GM23338 (cell line): Measurements from ENCODE around the gene SLC35D3. TPM values are rescaled to one million over a fixed set of nuclear protein-coding genes. Genes with fewer than 3 reads are reported as not detected.
A peak's percentile ranks its signal among the peaks of the same experiment; 100 is the strongest.

Experiments
- ATAC-seq: fragments of 200-7000 bp; cut with Tn5 transposase; 3 replicates; pipeline ENCODE4 v1.9.1; 2020
- DNase-seq: peaks from one replicate; pipeline ENCODE4 v3.0.0-alpha.2; 2015; ENCODE audit warnings: low spot score
- H2AFZ ChIP-seq: fragments of 200-600 bp; sonication (generic); 2 replicates; pipeline ENCODE4 v1.8.0; 2016; ENCODE audit warnings: antibody characterized with exemption, mild to moderate bottlenecking, moderate library complexity
- H3F3A ChIP-seq: fragments of 200-600 bp; sonication (generic); replicated peaks from 2 replicates; pipeline ENCODE4 v1.8.0; 2017; ENCODE audit warnings: antibody characterized with exemption, mixed run types, low read depth
- H3K27ac ChIP-seq: fragments of 200-600 bp; sonication (generic); 2 replicates; pipeline ENCODE4 v1.6.1; 2016; ENCODE audit warnings: low read depth
- H3K27me3 ChIP-seq: fragments of 200-600 bp; sonication (generic); 2 replicates; pipeline ENCODE4 v1.8.0; 2016; ENCODE audit warnings: mild to moderate bottlenecking, mixed run types, moderate library complexity; ENCODE audit not compliant: insufficient read depth
- H3K36me3 ChIP-seq: fragments of 200-600 bp; sonication (generic); 2 replicates; pipeline ENCODE4 v1.8.0; 2016; ENCODE audit warnings: mild to moderate bottlenecking; ENCODE audit not compliant: insufficient read depth
- H3K4me1 ChIP-seq: fragments of 200-600 bp; sonication (generic); 2 replicates; pipeline ENCODE4 v1.8.0; 2016; ENCODE audit warnings: mild to moderate bottlenecking, moderate library complexity; ENCODE audit not compliant: insufficient read depth
- H3K4me2 ChIP-seq: fragments of 200-600 bp; sonication (generic); 2 replicates; pipeline ENCODE4 v1.7.1; 2017; ENCODE audit warnings: mixed run types
- H3K4me3 ChIP-seq: fragments of 200-600 bp; sonication (generic); 2 replicates; pipeline ENCODE4 v1.6.1; 2016; ENCODE audit warnings: mixed run types
- H3K79me2 ChIP-seq: fragments of 200-600 bp; sonication (generic); replicated peaks from 2 replicates; pipeline ENCODE4 v1.8.0; 2017; ENCODE audit warnings: mild to moderate bottlenecking; ENCODE audit not compliant: insufficient read depth
- H3K9me2 ChIP-seq: fragments of 200-600 bp; sonication (generic); 2 replicates; pipeline ENCODE4 v1.8.0; 2017; ENCODE audit not compliant: insufficient read depth
- H4K20me1 ChIP-seq: fragments of 200-600 bp; sonication (generic); replicated peaks from 2 replicates; pipeline ENCODE4 v1.8.0; 2017; ENCODE audit warnings: mild to moderate bottlenecking; ENCODE audit not compliant: insufficient read depth
- H3K27ac Mint-ChIP-seq: 2 replicates; pipeline ENCODE4 v1.8.0; 2020; ENCODE audit warnings: inconsistent platforms, mild to moderate bottlenecking, moderate library complexity, mixed read lengths
- H3K27me3 Mint-ChIP-seq: 3 replicates; pipeline ENCODE4 v1.8.0; 2022; ENCODE audit warnings: low read depth, mild to moderate bottlenecking, moderate library complexity, mixed read lengths, inconsistent platforms; ENCODE audit not compliant: insufficient read depth, poor library complexity
- H3K36me3 Mint-ChIP-seq: 3 replicates; pipeline ENCODE4 v1.8.0; 2021; ENCODE audit warnings: low read depth, mild to moderate bottlenecking, inconsistent platforms, moderate library complexity, mixed read lengths
- H3K4me1 Mint-ChIP-seq: 3 replicates; pipeline ENCODE4 v1.8.0; 2020; ENCODE audit warnings: mild to moderate bottlenecking, inconsistent platforms, mixed read lengths
- H3K4me3 Mint-ChIP-seq: 3 replicates; pipeline ENCODE4 v1.8.0; 2021; ENCODE audit warnings: moderate library complexity, mild to moderate bottlenecking, inconsistent platforms, mixed read lengths
- H3K9me3 Mint-ChIP-seq: 3 replicates; pipeline ENCODE4 v1.8.0; 2020; ENCODE audit warnings: moderate library complexity, mild to moderate bottlenecking, inconsistent platforms, mixed read lengths
- CREB1 ChIP-seq: fragments of 250-450 bp; sonication (Bioruptor Pico); IDR thresholded peaks from 2 replicates; pipeline ENCODE4 v1.5.0; 2020; ENCODE audit warnings: low read depth, mild to moderate bottlenecking, moderate library complexity
- EZH2 ChIP-seq: fragments of 200-600 bp; sonication (generic); IDR thresholded peaks from one replicate; pipeline ENCODE4 v1.8.0; 2017; ENCODE audit warnings: antibody characterized with exemption, mild to moderate bottlenecking, low read depth; ENCODE audit not compliant: unreplicated experiment
- EZH2phosphoT487 ChIP-seq: fragments of 200-600 bp; sonication (generic); IDR thresholded peaks from one replicate; pipeline ENCODE4 v1.8.1; 2018; ENCODE audit warnings: antibody characterized with exemption; ENCODE audit not compliant: unreplicated experiment
- JUNB ChIP-seq: IDR thresholded peaks from one replicate; pipeline ENCODE4 v1.6.1; 2016; ENCODE audit warnings: antibody characterized with exemption; ENCODE audit not compliant: unreplicated experiment
- ZNF114 ChIP-seq: fragments of 250-450 bp; sonication (Bioruptor Pico); IDR thresholded peaks from 2 replicates; pipeline ENCODE4 v1.5.0; 2020; ENCODE audit warnings: mild to moderate bottlenecking, moderate library complexity
- polyA plus RNA-seq: library from polyadenylated mRNA; unstranded; fragments of >200 nt; fragmentation: Nextera tagmentation; extraction: Ambion mirVana; gene quantifications from 2 replicates; pipeline ENCODE4 v1.2.1, GENCODE V29; 2016
- total RNA-seq: library from RNA; depleted of rRNA; stranded (reverse); fragments of >200 nt; shearing (Covaris generic); gene quantifications from 2 replicates; pipeline ENCODE4 v1.2.3, GENCODE V29; 2014
- TF ChIP-seq, protein P1 (sequence below): IDR thresholded peaks from one replicate; pipeline ENCODE4 v1.6.1; 2018; ENCODE audit warnings: antibody characterized with exemption; ENCODE audit not compliant: unreplicated experiment
- TF ChIP-seq, protein P2 (sequence below): fragments of 250-450 bp; sonication (Bioruptor Pico); IDR thresholded peaks from 2 replicates; pipeline ENCODE4 v1.5.0; 2020; ENCODE audit warnings: mild to moderate bottlenecking, moderate library complexity

Gene SLC35D3
- total and polyA plus RNA-seq, 2 experiments from 2014 or later: 0.59 to 1.6 TPM

DNA sequence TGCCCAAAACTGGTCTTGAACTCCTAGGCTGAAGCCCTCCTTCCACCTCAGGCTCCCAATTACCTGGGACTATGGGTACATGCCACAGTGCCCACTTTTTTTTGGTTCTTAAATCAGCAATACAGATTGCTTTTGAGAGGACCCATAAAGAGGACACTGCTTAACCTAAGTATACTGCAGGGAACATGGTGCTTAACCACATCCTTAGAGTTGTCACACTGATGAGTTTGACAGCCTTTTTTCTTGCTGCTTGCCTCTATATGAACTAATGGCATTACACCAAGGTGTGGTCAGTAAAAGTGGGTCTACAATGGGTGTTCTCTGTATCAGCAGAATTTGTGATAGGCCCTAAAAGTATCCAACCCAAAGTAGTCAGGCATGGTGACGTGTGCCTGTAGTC, 7.2 kb upstream of the SLC35D3 start (continued):
- TF ChIP-seq, protein P1, sequence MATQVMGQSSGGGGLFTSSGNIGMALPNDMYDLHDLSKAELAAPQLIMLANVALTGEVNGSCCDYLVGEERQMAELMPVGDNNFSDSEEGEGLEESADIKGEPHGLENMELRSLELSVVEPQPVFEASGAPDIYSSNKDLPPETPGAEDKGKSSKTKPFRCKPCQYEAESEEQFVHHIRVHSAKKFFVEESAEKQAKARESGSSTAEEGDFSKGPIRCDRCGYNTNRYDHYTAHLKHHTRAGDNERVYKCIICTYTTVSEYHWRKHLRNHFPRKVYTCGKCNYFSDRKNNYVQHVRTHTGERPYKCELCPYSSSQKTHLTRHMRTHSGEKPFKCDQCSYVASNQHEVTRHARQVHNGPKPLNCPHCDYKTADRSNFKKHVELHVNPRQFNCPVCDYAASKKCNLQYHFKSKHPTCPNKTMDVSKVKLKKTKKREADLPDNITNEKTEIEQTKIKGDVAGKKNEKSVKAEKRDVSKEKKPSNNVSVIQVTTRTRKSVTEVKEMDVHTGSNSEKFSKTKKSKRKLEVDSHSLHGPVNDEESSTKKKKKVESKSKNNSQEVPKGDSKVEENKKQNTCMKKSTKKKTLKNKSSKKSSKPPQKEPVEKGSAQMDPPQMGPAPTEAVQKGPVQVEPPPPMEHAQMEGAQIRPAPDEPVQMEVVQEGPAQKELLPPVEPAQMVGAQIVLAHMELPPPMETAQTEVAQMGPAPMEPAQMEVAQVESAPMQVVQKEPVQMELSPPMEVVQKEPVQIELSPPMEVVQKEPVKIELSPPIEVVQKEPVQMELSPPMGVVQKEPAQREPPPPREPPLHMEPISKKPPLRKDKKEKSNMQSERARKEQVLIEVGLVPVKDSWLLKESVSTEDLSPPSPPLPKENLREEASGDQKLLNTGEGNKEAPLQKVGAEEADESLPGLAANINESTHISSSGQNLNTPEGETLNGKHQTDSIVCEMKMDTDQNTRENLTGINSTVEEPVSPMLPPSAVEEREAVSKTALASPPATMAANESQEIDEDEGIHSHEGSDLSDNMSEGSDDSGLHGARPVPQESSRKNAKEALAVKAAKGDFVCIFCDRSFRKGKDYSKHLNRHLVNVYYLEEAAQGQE: no peak
- TF ChIP-seq JUNB: no peak

DNA sequence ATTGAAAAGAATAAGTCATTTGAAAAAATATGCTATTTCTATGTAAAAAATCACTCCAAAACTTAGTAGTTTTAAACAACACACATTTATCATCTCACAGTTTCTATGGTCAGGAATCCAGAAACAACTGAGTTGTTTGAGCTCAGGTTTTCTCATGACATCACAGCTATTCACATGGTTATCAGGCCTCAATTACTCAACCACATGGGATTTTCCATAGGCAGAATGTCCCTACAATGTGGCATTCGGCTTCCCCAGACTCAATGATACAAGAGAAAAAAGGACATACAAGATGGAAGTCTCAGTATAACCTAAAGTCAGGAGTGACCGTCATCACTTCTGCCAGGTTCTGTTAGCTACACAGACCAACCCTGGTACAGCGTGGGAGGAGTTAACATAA, 3.4 kb upstream of the SLC35D3 start:
- no peaks in the 10 kb centered on the region for H3K36me3 Mint-ChIP-seq
- no peak overlapping the region for H3K4me3 Mint-ChIP-seq
- no peaks in the 10 kb centered on the region for H3K9me2 ChIP-seq
- no peak overlapping the region for H2AFZ ChIP-seq
- peak; percentile 8 for DNase-seq
- no peaks in the 10 kb centered on the region for H3K9me3 Mint-ChIP-seq
- no peaks in the 10 kb centered on the region for H3K36me3 ChIP-seq
- H3K4me3 ChIP-seq: no peak overlapping the region
- H3K27me3 Mint-ChIP-seq: peaks cover 44% of the 10 kb centered on the region
- H3K27ac ChIP-seq: no peak overlapping the region
- H3K4me1 ChIP-seq: peaks cover 20% of the 10 kb centered on the region
- peaks cover 15% of the 10 kb centered on the region for H3K4me1 Mint-ChIP-seq
- no peak overlapping the region for H3K4me2 ChIP-seq
- peaks cover 53% of the 10 kb centered on the region for H3K27me3 ChIP-seq
- H3K79me2 ChIP-seq: no peaks in the 10 kb centered on the region
- no peak for ATAC-seq
- TF ChIP-seq ZNF114 (CRISPR knock-in tag) (no peak), CREB1 (0 out of 2 replicates have a peak, but pooled peaks have one; percentile 9), EZH2phosphoT487 (no peak)
- TF ChIP-seq, protein P1: no peak
- H3K27ac Mint-ChIP-seq: no peak overlapping the region
- no peaks in the 10 kb centered on the region for H4K20me1 ChIP-seq
- H3F3A ChIP-seq: peaks cover 11% of the 10 kb centered on the region

DNA sequence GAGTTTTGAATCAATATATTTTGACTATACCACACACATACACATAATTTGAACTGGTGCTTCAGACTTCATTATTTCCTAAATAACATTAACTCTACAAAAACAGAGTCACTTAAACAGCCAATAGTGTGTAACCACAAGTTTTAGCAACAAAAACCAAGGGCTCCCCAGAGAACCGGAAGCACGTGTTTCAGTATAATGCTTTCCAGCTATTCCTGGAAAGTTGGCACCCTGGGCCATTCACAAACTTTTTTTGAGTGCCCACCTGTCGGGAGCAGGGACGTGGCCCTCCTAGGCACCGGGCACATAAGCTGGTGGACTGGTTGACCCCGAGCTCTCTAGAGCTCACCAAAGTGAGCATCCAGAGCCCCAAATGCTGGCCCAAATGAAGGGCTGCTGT, 1.9 kb upstream of the SLC35D3 start:
- Histone ChIP-seq H2AFZ (peak overlapping the region; percentile 95), H3K79me2 (no peaks in the 10 kb centered on the region), H3K4me3 (peak overlapping the region; percentile 68), H3K9me2 (peaks cover 5% of the 10 kb centered on the region; the same call in 1 of the 2 replicates), H3K27ac (no peak overlapping the region), H3K4me1 (peaks cover 20% of the 10 kb centered on the region), H3K4me2 (peak overlapping the region; percentile 89), H3F3A (peaks cover 11% of the 10 kb centered on the region), H3K36me3 (no peaks in the 10 kb centered on the region), H3K27me3 (peaks cover 68% of the 10 kb centered on the region), H4K20me1 (no peaks in the 10 kb centered on the region)
- Mint-ChIP-seq H3K4me1 (peaks cover 15% of the 10 kb centered on the region), H3K4me3 (peak overlapping the region; percentile 73), H3K27me3 (peaks cover 53% of the 10 kb centered on the region), H3K36me3 (no peaks in the 10 kb centered on the region), H3K27ac (no peak overlapping the region), H3K9me3 (no peaks in the 10 kb centered on the region)
- ATAC-seq (no peak), DNase-seq (no peak)
- no peak for TF ChIP-seq EZH2
- TF ChIP-seq, protein P2, sequence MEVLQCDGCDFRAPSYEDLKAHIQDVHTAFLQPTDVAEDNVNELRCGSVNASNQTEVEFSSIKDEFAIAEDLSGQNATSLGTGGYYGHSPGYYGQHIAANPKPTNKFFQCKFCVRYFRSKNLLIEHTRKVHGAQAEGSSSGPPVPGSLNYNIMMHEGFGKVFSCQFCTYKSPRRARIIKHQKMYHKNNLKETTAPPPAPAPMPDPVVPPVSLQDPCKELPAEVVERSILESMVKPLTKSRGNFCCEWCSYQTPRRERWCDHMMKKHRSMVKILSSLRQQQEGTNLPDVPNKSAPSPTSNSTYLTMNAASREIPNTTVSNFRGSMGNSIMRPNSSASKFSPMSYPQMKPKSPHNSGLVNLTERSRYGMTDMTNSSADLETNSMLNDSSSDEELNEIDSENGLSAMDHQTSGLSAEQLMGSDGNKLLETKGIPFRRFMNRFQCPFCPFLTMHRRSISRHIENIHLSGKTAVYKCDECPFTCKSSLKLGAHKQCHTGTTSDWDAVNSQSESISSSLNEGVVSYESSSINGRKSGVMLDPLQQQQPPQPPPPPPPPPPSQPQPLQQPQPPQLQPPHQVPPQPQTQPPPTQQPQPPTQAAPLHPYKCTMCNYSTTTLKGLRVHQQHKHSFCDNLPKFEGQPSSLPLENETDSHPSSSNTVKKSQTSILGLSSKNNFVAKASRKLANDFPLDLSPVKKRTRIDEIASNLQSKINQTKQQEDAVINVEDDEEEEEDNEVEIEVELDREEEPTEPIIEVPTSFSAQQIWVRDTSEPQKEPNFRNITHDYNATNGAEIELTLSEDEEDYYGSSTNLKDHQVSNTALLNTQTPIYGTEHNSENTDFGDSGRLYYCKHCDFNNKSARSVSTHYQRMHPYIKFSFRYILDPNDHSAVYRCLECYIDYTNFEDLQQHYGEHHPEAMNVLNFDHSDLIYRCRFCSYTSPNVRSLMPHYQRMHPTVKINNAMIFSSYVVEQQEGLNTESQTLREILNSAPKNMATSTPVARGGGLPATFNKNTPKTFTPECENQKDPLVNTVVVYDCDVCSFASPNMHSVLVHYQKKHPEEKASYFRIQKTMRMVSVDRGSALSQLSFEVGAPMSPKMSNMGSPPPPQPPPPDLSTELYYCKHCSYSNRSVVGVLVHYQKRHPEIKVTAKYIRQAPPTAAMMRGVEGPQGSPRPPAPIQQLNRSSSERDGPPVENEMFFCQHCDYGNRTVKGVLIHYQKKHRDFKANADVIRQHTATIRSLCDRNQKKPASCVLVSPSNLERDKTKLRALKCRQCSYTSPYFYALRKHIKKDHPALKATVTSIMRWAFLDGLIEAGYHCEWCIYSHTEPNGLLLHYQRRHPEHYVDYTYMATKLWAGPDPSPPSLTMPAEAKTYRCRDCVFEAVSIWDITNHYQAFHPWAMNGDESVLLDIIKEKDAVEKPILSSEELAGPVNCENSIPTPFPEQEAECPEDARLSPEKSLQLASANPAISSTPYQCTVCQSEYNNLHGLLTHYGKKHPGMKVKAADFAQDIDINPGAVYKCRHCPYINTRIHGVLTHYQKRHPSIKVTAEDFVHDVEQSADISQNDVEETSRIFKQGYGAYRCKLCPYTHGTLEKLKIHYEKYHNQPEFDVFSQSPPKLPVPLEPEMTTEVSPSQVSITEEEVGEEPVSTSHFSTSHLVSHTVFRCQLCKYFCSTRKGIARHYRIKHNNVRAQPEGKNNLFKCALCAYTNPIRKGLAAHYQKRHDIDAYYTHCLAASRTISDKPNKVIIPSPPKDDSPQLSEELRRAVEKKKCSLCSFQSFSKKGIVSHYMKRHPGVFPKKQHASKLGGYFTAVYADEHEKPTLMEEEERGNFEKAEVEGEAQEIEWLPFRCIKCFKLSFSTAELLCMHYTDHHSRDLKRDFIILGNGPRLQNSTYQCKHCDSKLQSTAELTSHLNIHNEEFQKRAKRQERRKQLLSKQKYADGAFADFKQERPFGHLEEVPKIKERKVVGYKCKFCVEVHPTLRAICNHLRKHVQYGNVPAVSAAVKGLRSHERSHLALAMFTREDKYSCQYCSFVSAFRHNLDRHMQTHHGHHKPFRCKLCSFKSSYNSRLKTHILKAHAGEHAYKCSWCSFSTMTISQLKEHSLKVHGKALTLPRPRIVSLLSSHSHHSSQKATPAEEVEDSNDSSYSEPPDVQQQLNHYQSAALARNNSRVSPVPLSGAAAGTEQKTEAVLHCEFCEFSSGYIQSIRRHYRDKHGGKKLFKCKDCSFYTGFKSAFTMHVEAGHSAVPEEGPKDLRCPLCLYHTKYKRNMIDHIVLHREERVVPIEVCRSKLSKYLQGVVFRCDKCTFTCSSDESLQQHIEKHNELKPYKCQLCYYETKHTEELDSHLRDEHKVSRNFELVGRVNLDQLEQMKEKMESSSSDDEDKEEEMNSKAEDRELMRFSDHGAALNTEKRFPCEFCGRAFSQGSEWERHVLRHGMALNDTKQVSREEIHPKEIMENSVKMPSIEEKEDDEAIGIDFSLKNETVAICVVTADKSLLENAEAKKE (CRISPR knock-in tag): no peak
